GM12892 (cell line): ENCODE results near the gene IFNAR2.

Source experiments
- POLR2A ChIP-seq: IDR thresholded peaks from 2 replicates; pipeline ENCODE4 v1.6.1; 2011; ENCODE audit warnings: low read depth, low read length, control low read depth
- POLR2AphosphoS5 ChIP-seq: IDR thresholded peaks from 2 replicates; pipeline ENCODE4 v1.6.1; 2011; ENCODE audit warnings: low read depth, low read length, control low read depth
- TAF1 ChIP-seq: IDR thresholded peaks from 2 replicates; pipeline ENCODE4 v1.6.1; 2011; ENCODE audit warnings: low read depth, mild to moderate bottlenecking, control low read depth, low read length, borderline replicate concordance

GRCh38 chr21:33219954-33220353 is 9.8 kb upstream of the IFNAR2 start:
- TF ChIP-seq POLR2A = no peak
- TF ChIP-seq TAF1 = no peak
- no peak for TF ChIP-seq POLR2AphosphoS5
